SJSA1 (cell line): Measurements from ENCODE around the gene OR10K2. TPM values are rescaled to one million over a fixed set of nuclear protein-coding genes. Genes with fewer than 3 reads are reported as not detected.
"Not testable (repeated sequence)": the region's sequence is repeated elsewhere in the genome, so short reads cannot be mapped to it uniquely, and the experiment has no call there.

Source experiments
- DNase-seq, 2 experiments: peaks; one replicate each; pipeline ENCODE4 v3.0.0-alpha.2; 2015 to 2020; ENCODE audit warnings: low spot score in 2 of 2, low read depth in 1 of 2
- H3K27ac ChIP-seq: fragments of 250-450 bp; sonication (Bioruptor Pico); 2 replicates; pipeline ENCODE4 v1.5.1; 2020; ENCODE audit warnings: mild to moderate bottlenecking, moderate library complexity
- H3K27me3 ChIP-seq: fragments of 250-450 bp; sonication (Bioruptor Pico); replicated peaks from 2 replicates; pipeline ENCODE4 v1.5.1; 2020; ENCODE audit warnings: mild to moderate bottlenecking, moderate library complexity
- H3K36me3 ChIP-seq: fragments of 250-450 bp; sonication (Bioruptor Pico); 2 replicates; pipeline ENCODE4 v1.5.1; 2020; ENCODE audit warnings: mild to moderate bottlenecking
- H3K4me1 ChIP-seq: fragments of 250-450 bp; sonication (Bioruptor Pico); replicated peaks from 2 replicates; pipeline ENCODE4 v1.6.1; 2021; ENCODE audit warnings: mild to moderate bottlenecking
- H3K4me3 ChIP-seq: fragments of 250-450 bp; sonication (Bioruptor Pico); 2 replicates; pipeline ENCODE4 v1.5.1; 2020; ENCODE audit warnings: mild to moderate bottlenecking
- H3K9me3 ChIP-seq: fragments of 250-450 bp; sonication (Bioruptor Pico); replicated peaks from 2 replicates; pipeline ENCODE4 v1.5.1; 2020; ENCODE audit warnings: mild to moderate bottlenecking
- total RNA-seq: library from RNA; depleted of rRNA; stranded (reverse); fragments of >200 nt; shearing (Covaris generic); gene quantifications from 2 replicates; pipeline ENCODE4 v1.2.3, GENCODE V29; 2014; rRNA removed

The OR10K2 gene
- total RNA-seq, 1 experiment from 2014 or later = not detected

GRCh38 chr1:158400871-158401270, 25.2 kb downstream of the OR10K2 start:
- no peak for DNase-seq
- H3K36me3 ChIP-seq = no peaks in the 10 kb centered on the region
- H3K27ac ChIP-seq = no peak overlapping the region
- H3K4me3 ChIP-seq = no peak overlapping the region
- H3K9me3 ChIP-seq = no peaks in the 10 kb centered on the region
- H3K27me3 ChIP-seq = no peaks in the 10 kb centered on the region
- H3K4me1 ChIP-seq = no peaks in the 10 kb centered on the region

GRCh38 chr1:158398818-158399514, 27.1 kb downstream of the OR10K2 start, which contains the start of gene OR10T2:
TSS of gene OR10T2 (minus strand) at chr1:158399466. CDS start at chr1:158399466, 0 bp downstream.
- DNase-seq = no peak
- H3K9me3 ChIP-seq = no peaks in the 10 kb centered on the region
- no peaks in the 10 kb centered on the region for H3K36me3 ChIP-seq
- H3K4me1 ChIP-seq = no peaks in the 10 kb centered on the region
- no peak within 1 kb of the TSS for H3K4me3 ChIP-seq
- H3K27me3 ChIP-seq = no peaks in the 10 kb centered on the region
- H3K27ac ChIP-seq = no peak within 1 kb of the TSS

GRCh38 chr1:158396646-158397045, 29.4 kb downstream of the OR10K2 start:
- no peaks in the 10 kb centered on the region for H3K4me1 ChIP-seq
- H3K27me3 ChIP-seq = no peaks in the 10 kb centered on the region
- no peak overlapping the region for H3K4me3 ChIP-seq
- no peaks in the 10 kb centered on the region for H3K36me3 ChIP-seq
- no peaks in the 10 kb centered on the region for H3K9me3 ChIP-seq
- DNase-seq = no peak
- H3K27ac ChIP-seq = no peak overlapping the region

GRCh38 chr1:158393476-158393875, 32.6 kb downstream of the OR10K2 start:
- no peaks in the 10 kb centered on the region for H3K27me3 ChIP-seq
- no peaks in the 10 kb centered on the region for H3K4me1 ChIP-seq
- no peak overlapping the region for H3K4me3 ChIP-seq
- no peak for DNase-seq
- no peak overlapping the region for H3K27ac ChIP-seq
- H3K9me3 ChIP-seq = no peaks in the 10 kb centered on the region
- no peaks in the 10 kb centered on the region for H3K36me3 ChIP-seq

GRCh38 chr1:158391099-158391498, 34.9 kb downstream of the OR10K2 start:
- Histone ChIP-seq H3K9me3 (no peaks in the 10 kb centered on the region), H3K36me3 (no peaks in the 10 kb centered on the region), H3K27ac (no peak overlapping the region), H3K4me1 (no peaks in the 10 kb centered on the region), H3K4me3 (no peak overlapping the region), H3K27me3 (no peaks in the 10 kb centered on the region)
- DNase-seq = no peak

GRCh38 chr1:158390331-158390730, 35.7 kb downstream of the OR10K2 start:
- no peaks in the 10 kb centered on the region for H3K4me1 ChIP-seq
- no peaks in the 10 kb centered on the region for H3K9me3 ChIP-seq
- H3K36me3 ChIP-seq = no peaks in the 10 kb centered on the region
- no peak overlapping the region for H3K27ac ChIP-seq
- H3K4me3 ChIP-seq = no peak overlapping the region
- DNase-seq = no peak
- no peaks in the 10 kb centered on the region for H3K27me3 ChIP-seq

- Histone ChIP-seq H3K27me3 (no peaks in the 10 kb centered on the region), H3K27ac (no peak overlapping the region), H3K36me3 (no peaks in the 10 kb centered on the region), H3K4me1 (no peaks in the 10 kb centered on the region), H3K4me3 (no peak overlapping the region), H3K9me3 (no peaks in the 10 kb centered on the region)
- DNase-seq = no peak
These were observed 51.2 kb downstream of the OR10K2 start for GRCh38 chr1:158374860-158375259.

GRCh38 chr1:158374101-158374500, 51.9 kb downstream of the OR10K2 start:
- not testable (repeated sequence) for H3K4me3 ChIP-seq, H3K36me3 ChIP-seq, H3K27ac ChIP-seq, H3K9me3 ChIP-seq, H3K27me3 ChIP-seq, H3K4me1 ChIP-seq, DNase-seq

- H3K36me3 ChIP-seq = no peaks in the 10 kb centered on the region
- no peak for DNase-seq
- H3K27me3 ChIP-seq = no peaks in the 10 kb centered on the region
- no peak overlapping the region for H3K27ac ChIP-seq
- no peak overlapping the region for H3K4me3 ChIP-seq
- no peaks in the 10 kb centered on the region for H3K4me1 ChIP-seq
- H3K9me3 ChIP-seq = no peaks in the 10 kb centered on the region
These were observed 54.7 kb downstream of the OR10K2 start for GRCh38 chr1:158371188-158371953.

Other genes with a start within 250 kb of the OR10K2 start
- not detected in 2 replicates for gene CD1D, start 245.3 kb downstream of the OR10K2 start, total RNA-seq
- not detected in 2 replicates for gene CD1A, start 171.8 kb downstream of the OR10K2 start, total RNA-seq
- gene CD1C, start 136.3 kb downstream of the OR10K2 start, total RNA-seq = not detected in 2 replicates
- not detected in 2 replicates for gene CD1B, start 94.7 kb downstream of the OR10K2 start, total RNA-seq
- gene CD1E, start 72.3 kb downstream of the OR10K2 start, total RNA-seq = not detected in 2 replicates
- gene OR10T2, start 26.8 kb downstream of the OR10K2 start, total RNA-seq = not detected in 2 replicates
- gene OR10K1, start 35.6 kb upstream of the OR10K2 start, total RNA-seq = not detected in 2 replicates
- not detected in 2 replicates for gene OR10R2, start 46.0 kb upstream of the OR10K2 start, total RNA-seq
- gene OR6Y1, start 128.2 kb upstream of the OR10K2 start, total RNA-seq = not detected in 2 replicates
- not detected in 2 replicates for gene OR6P1, start 144.3 kb upstream of the OR10K2 start, total RNA-seq
- gene OR10X1, start 153.7 kb upstream of the OR10K2 start, total RNA-seq = not detected in 2 replicates
- gene OR10Z1, start 179.0 kb upstream of the OR10K2 start, total RNA-seq = not detected in 2 replicates